NB4 (cell line): Measurements from ENCODE around the gene SRPRB.

ENCODE experiments used
- MYC ChIP-seq: IDR thresholded peaks from 2 replicates; pipeline ENCODE4 v1.6.1; 2011; ENCODE audit warnings: low read depth, low read length
- POLR2A ChIP-seq: IDR thresholded peaks from 2 replicates; pipeline ENCODE4 v1.6.1; 2011; ENCODE audit warnings: mild to moderate bottlenecking; ENCODE audit not compliant: insufficient read length; ENCODE audit errors: extremely low read depth
- TF ChIP-seq, protein P1 (sequence below): IDR thresholded peaks from one replicate; pipeline ENCODE4 v1.5.1; 2012; ENCODE audit warnings: low read depth, low read length

DNA sequence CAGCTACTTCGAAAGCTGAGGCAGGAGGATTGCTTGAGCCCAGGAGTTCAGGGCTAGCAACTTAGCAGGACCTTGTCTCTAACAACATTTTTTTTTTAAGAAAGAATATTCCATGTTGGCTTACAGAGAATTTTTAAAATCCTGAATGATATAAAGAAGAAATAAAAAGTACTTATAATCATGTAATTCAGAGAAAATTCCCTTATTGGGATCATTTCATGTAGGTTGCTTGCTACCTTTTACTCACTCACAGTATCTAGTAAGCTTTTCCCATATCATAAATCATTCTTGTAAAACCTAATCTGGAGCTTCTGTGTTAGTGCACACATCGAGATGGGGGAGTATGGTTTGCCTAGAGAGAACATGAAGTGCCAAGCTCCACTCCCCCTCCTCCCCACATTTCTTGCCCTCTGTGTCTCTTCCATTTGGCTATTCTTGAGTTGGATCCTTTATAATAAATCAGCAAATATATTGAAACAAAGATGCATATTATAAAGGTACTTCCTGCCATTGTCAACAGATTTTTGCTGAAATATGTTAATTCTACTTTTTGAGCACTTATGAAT lies 45.8 kb upstream of the SRPRB start:
- no peak for TF ChIP-seq POLR2A
- TF ChIP-seq, protein P1, sequence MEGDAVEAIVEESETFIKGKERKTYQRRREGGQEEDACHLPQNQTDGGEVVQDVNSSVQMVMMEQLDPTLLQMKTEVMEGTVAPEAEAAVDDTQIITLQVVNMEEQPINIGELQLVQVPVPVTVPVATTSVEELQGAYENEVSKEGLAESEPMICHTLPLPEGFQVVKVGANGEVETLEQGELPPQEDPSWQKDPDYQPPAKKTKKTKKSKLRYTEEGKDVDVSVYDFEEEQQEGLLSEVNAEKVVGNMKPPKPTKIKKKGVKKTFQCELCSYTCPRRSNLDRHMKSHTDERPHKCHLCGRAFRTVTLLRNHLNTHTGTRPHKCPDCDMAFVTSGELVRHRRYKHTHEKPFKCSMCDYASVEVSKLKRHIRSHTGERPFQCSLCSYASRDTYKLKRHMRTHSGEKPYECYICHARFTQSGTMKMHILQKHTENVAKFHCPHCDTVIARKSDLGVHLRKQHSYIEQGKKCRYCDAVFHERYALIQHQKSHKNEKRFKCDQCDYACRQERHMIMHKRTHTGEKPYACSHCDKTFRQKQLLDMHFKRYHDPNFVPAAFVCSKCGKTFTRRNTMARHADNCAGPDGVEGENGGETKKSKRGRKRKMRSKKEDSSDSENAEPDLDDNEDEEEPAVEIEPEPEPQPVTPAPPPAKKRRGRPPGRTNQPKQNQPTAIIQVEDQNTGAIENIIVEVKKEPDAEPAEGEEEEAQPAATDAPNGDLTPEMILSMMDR = no peak
- TF ChIP-seq MYC = no peak
